Liver (tissue), 3 donors: Measurements from ENCODE around the gene LINC01488.

Experiments used
- CTCF ChIP-seq: fragments of 150-350 bp; IDR thresholded peaks from 2 replicates; pipeline ENCODE4 v1.5.1; 2017; ENCODE audit warnings: improper control_type of control experiment, low read depth, low read length; ENCODE audit not compliant: missing input control
- EGR1 ChIP-seq, 2 donors: IDR thresholded peaks; 2 replicates each; pipeline ENCODE4 v1.6.1; 2016 to 2018; ENCODE audit warnings: antibody characterized with exemption in 2 of 2, low read depth in 2 of 2
- MAX ChIP-seq: IDR thresholded peaks from 2 replicates; pipeline ENCODE4 v1.6.1; 2016; ENCODE audit warnings: antibody characterized with exemption
- REST ChIP-seq: IDR thresholded peaks from 2 replicates; pipeline ENCODE4 v1.6.1; 2016; ENCODE audit warnings: antibody characterized with exemption, mild to moderate bottlenecking
- TAF1 ChIP-seq: conservative IDR thresholded peaks from 2 replicates; pipeline ENCODE4 v1.6.1; 2016; ENCODE audit warnings: antibody characterized with exemption, mild to moderate bottlenecking
- YY1 ChIP-seq: IDR thresholded peaks from 2 replicates; pipeline ENCODE4 v1.6.1; 2016; ENCODE audit warnings: antibody characterized with exemption, mild to moderate bottlenecking
- ZBTB33 ChIP-seq: IDR thresholded peaks from 2 replicates; pipeline ENCODE4 v1.6.1; 2016; ENCODE audit warnings: antibody characterized with exemption
- donor health status: healthy.
- donor health status: healthy.

- TF ChIP-seq CTCF (no peak), MAX (no peak), REST (no peak), TAF1 (no peak), EGR1 (IDR thresholded peaks at IDR 0.05; ENCODE audit: low read depth in 2 of 2) (no peak), ZBTB33 (no peak), YY1 (no peak)
These were observed 33.7 kb upstream of the LINC01488 start for GRCh38 chr11:69447786-69448185.
